Upper lobe of left lung (tissue), 6 donors: ENCODE measurements around the gene BNC1. TPM values are rescaled to one million over a fixed set of nuclear protein-coding genes. Genes with fewer than 3 reads are reported as not detected.
A peak's percentile ranks its signal among the peaks of the same experiment; 100 is the strongest.

Experiments used
- ATAC-seq, 2 donors: fragments of 200-7000 bp; cut with Tn5 transposase; one replicate each; pipeline ENCODE4 v1.9.1; 2022; ENCODE audit warnings: mild to moderate bottlenecking in 2 of 2, moderate library complexity in 2 of 2; ENCODE audit not compliant: low FRiP score in 2 of 2
- DNase-seq, 2 donors: peaks; one replicate each; pipeline ENCODE4 v3.0.0-alpha.2; 2019 to 2020
- H3K27ac ChIP-seq, 4 donors: fragments of 200-600 bp; sonication (generic); one replicate each; pipeline ENCODE4 v1.5.1; 2016 to 2019
- H3K27me3 ChIP-seq, 4 donors: fragments of 200-600 bp; sonication (generic); one replicate each; pipeline ENCODE4 v1.5.1; 2017 to 2019
- H3K36me3 ChIP-seq, 4 donors: fragments of 200-600 bp; sonication (generic); one replicate each; pipeline ENCODE4 v1.5.1; 2016 to 2019
- H3K4me1 ChIP-seq, 4 donors: fragments of 200-600 bp; sonication (generic); one replicate each; pipeline ENCODE4 v1.5.1; 2018 to 2019
- H3K4me3 ChIP-seq, 4 donors: fragments of 200-600 bp; sonication (generic); one replicate each; pipeline ENCODE4 v1.5.1; 2017 to 2019; ENCODE audit warnings: mild to moderate bottlenecking in 2 of 4, moderate library complexity in 1 of 4
- H3K9me3 ChIP-seq, 4 donors: fragments of 200-600 bp; sonication (generic); one replicate each; pipeline ENCODE4 v1.5.1; 2018 to 2019
- EP300 ChIP-seq, 4 donors: sonication (generic); formaldehyde crosslinking; IDR thresholded peaks; one replicate each; pipeline ENCODE4 v1.5.1; 2017; ENCODE audit warnings: antibody characterized with exemption in 4 of 4, control low read depth in 2 of 4
- POLR2A ChIP-seq, 4 donors: fragments of 450-650 bp; IDR thresholded peaks; one replicate each; pipeline ENCODE4 v1.5.1; 2016 to 2017; ENCODE audit warnings: antibody characterized with exemption in 4 of 4, mild to moderate bottlenecking in 2 of 4
- POLR2AphosphoS5 ChIP-seq, 2 donors: sonication (generic); formaldehyde crosslinking; IDR thresholded peaks; one replicate each; pipeline ENCODE4 v1.5.1; 2017; ENCODE audit warnings: antibody characterized with exemption in 2 of 2
- WGBS, 2 donors: methylation state at CpG; one replicate each; pipeline ENCODE4 v1.1.5; 2017 to 2018; 5-methylcytosine and 5-hydroxymethylcytosine counted together
- total RNA-seq, 6 donors: library from RNA; depleted of rRNA in 4 of 6; stranded (reverse); fragments of >200 nt in 4 of 6; gene quantifications; one replicate each; pipeline versions ENCODE4 v1.1.0 to v1.2.1, GENCODE V29; 2016 to 2021
- TF ChIP-seq, protein P1 (sequence below), 6 experiments: fragments of 450-650 bp in 4 of 6; fragments of 200-600 bp in 2 of 6; sonication (generic) in 2 of 6; IDR thresholded peaks; one replicate each; pipeline ENCODE4 v1.5.1; 2016 to 2019; ENCODE audit warnings: antibody characterized with exemption in 6 of 6
- donor health status: DM: no; HTN: no; CAD: no; lungs with moderate emphysema.
- donor health status: DM: no; HTN: yes; CAD: no; lungs with severe emphysema.

BNC1 gene
- total RNA-seq, 6 donors from 2014 or later = 0.07 to 0.31 (median 0.15) TPM; not detected in 3

DNA sequence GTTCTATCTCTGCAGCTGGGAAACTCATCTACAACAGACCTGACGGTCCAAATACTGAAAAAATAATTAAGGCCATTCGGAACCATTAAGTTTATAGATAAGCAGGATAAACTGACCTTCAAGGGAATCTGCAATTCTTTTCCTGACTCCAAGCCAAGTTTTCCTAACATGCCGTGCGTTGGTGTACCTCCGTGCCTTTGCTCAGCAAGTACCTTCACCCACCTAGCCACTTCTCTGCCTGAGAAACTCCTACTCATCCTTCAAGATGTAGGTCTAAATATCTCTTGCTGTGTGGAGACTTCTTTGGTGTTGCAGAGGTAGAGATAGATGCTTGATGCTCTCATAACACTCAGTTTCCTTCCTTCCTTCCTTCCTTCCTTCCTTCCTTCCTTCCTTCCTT is 24.2 kb upstream of the BNC1 start:
- no peak overlapping the region for H3K4me3 ChIP-seq
- H3K27me3 ChIP-seq = no peaks in the 10 kb centered on the region
- TF ChIP-seq POLR2AphosphoS5 (IDR thresholded peaks at IDR 0.05) (no peak), EP300 (IDR thresholded peaks at IDR 0.05) (no peak), POLR2A (IDR thresholded peaks at IDR 0.05) (no peak)
- TF ChIP-seq, protein P1, sequence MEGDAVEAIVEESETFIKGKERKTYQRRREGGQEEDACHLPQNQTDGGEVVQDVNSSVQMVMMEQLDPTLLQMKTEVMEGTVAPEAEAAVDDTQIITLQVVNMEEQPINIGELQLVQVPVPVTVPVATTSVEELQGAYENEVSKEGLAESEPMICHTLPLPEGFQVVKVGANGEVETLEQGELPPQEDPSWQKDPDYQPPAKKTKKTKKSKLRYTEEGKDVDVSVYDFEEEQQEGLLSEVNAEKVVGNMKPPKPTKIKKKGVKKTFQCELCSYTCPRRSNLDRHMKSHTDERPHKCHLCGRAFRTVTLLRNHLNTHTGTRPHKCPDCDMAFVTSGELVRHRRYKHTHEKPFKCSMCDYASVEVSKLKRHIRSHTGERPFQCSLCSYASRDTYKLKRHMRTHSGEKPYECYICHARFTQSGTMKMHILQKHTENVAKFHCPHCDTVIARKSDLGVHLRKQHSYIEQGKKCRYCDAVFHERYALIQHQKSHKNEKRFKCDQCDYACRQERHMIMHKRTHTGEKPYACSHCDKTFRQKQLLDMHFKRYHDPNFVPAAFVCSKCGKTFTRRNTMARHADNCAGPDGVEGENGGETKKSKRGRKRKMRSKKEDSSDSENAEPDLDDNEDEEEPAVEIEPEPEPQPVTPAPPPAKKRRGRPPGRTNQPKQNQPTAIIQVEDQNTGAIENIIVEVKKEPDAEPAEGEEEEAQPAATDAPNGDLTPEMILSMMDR (IDR thresholded peaks at IDR 0.05) = no peak
- no peak for ATAC-seq
- H3K9me3 ChIP-seq = no peaks in the 10 kb centered on the region
- WGBS, 2 donors = 83 to 87% methylated on average over 5 of the region's 5 CpGs
- DNase-seq = no peak
- H3K4me1 ChIP-seq = peaks cover 0 to 8% (median 0%) of the 10 kb centered on the region in 4 donors
- H3K27ac ChIP-seq = no peak overlapping the region
- no peaks in the 10 kb centered on the region for H3K36me3 ChIP-seq

DNA sequence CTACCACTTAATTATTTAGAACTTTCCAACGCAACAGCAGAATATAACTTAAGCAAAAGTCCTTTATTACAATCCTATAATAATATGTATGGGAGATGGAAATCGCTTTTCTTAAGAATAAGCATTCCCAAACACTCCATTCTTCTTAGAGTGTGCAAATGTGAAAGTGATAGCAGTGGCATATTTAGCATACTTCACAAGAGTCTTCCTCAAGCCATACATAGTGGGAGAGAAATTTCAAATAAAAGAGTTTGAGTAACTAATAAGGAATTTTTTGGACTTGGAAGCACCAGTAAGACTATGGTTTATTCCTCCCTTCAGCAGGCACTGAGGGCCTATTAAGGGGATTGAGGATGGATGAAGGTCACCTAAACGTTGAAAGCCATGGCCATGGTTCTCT is 22.1 kb upstream of the BNC1 start:
- DNase-seq (no peak), ATAC-seq (no peak)
- Histone ChIP-seq H3K9me3 (no peaks in the 10 kb centered on the region), H3K4me1 (peaks cover 0 to 8% (median 0%) of the 10 kb centered on the region in 4 donors), H3K27me3 (no peaks in the 10 kb centered on the region), H3K27ac (no peak overlapping the region), H3K4me3 (no peak overlapping the region), H3K36me3 (no peaks in the 10 kb centered on the region)
- no peak for TF ChIP-seq EP300 (IDR thresholded peaks at IDR 0.05)
- TF ChIP-seq POLR2AphosphoS5 (IDR thresholded peaks at IDR 0.05) = no peak
- TF ChIP-seq, protein P1 (IDR thresholded peaks at IDR 0.05) = no peak
- no peak for TF ChIP-seq POLR2A (IDR thresholded peaks at IDR 0.05)
- 60 to 67% methylated on average over 3 of the region's 3 CpGs for WGBS, 2 donors

DNA sequence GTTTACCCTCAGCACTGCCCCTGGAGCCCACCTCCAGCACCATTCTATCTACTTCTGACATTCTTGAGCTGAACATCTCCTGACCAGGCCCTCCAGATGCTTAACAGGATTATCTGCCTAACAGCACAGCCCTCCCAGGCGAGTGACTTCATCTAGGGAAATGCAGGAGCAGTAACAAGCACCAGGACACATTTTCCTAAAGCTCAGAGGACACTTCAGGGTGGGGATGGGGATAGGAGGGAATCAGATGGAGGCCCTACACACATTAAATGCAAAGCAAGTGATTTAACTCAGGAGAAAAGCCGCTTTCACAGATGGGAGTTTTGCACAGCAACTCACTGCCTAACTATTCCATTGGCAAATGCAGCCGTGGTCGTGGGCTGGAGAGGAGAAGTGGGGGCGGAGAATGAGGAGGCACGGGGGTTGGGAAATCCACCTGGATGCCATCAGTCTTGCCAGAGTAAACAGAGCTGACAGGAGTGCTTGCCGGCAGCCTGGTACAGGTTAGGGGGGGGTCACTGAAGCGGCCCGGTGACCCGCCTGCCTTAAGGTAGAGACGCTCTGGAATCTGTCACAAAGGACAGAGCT is 21.3 kb upstream of the BNC1 start:
- ATAC-seq (peak in 1 of 2 donors; percentile 34), DNase-seq (peak in 1 of 2 donors; percentile 55)
- no peaks in the 10 kb centered on the region for H3K36me3 ChIP-seq
- H3K27me3 ChIP-seq = no peaks in the 10 kb centered on the region
- TF ChIP-seq POLR2A (IDR thresholded peaks at IDR 0.05) (no peak), EP300 (IDR thresholded peaks at IDR 0.05) (no peak), POLR2AphosphoS5 (IDR thresholded peaks at IDR 0.05) (no peak)
- TF ChIP-seq, protein P1 (IDR thresholded peaks at IDR 0.05) = no peak
- 13 to 22% methylated on average over 9 to 11 of the region's 11 CpGs for WGBS, 2 donors
- no peaks in the 10 kb centered on the region for H3K9me3 ChIP-seq
- no peak overlapping the region for H3K4me3 ChIP-seq
- peaks cover 0 to 8% (median 0%) of the 10 kb centered on the region in 4 donors for H3K4me1 ChIP-seq
- no peak overlapping the region for H3K27ac ChIP-seq

DNA sequence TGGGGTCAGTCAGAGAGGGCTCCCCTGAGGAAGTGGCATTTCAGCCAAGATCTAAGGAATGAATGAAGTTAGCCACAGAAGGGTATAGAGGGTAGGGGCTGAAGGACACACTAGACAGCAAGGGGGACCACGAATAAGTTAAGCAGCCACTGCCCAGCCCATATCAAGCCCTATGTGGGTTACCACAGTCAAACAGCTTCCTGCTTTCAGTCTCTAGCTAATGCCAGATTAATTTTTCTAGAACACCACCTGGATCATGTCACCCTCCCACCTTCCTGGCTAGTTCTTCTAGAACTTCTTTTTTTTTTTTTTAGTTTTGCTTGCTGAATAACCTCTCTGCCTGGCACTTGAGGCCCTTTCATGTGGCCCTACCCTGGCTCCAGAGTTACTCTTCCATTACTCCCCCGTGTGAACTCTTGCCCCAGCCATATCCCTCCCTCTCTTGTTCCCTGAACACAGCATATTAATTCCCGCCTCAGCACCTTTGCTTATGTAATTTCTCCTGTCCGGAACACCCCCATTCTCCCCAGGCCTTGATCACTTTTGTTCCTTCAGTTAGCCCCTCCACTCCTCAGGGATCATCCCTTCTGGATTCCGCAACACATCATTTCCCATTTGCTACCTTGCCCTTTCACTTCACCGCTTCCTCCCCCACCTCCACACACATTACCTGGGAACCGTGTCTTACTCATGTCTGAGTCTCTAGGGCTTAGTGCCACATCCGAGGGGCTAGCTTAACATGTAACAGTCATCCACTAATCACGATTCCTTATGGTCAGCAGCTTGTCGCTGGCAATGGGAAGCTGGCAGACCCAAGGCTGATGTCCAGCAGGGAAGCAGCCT is 20.6 kb upstream of the BNC1 start:
- peaks cover 0 to 8% (median 0%) of the 10 kb centered on the region in 4 donors for H3K4me1 ChIP-seq
- H3K27ac ChIP-seq = no peak overlapping the region
- TF ChIP-seq POLR2A (IDR thresholded peaks at IDR 0.05) (no peak), POLR2AphosphoS5 (IDR thresholded peaks at IDR 0.05) (no peak), EP300 (IDR thresholded peaks at IDR 0.05) (no peak)
- TF ChIP-seq, protein P1 (IDR thresholded peaks at IDR 0.05) = no peak
- WGBS, 2 donors = 52 to 60% methylated on average over 10 of the region's 10 CpGs
- H3K4me3 ChIP-seq = no peak overlapping the region
- no peaks in the 10 kb centered on the region for H3K9me3 ChIP-seq
- H3K36me3 ChIP-seq = no peaks in the 10 kb centered on the region
- DNase-seq = no peak
- no peak for ATAC-seq
- H3K27me3 ChIP-seq = no peaks in the 10 kb centered on the region
